Heart left ventricle (tissue), 13 donors: Measurements from ENCODE around the gene CLEC12A.

Experiments
- CTCF ChIP-seq, 12 donors: fragments of 200-600 bp; sonication (generic) in 4 of 12; IDR thresholded peaks; one replicate each; pipeline versions ENCODE4 v1.5.0 to v1.8.0; 2018 to 2022; ENCODE audit warnings: antibody characterized with exemption in 12 of 12, mild to moderate bottlenecking in 5 of 12
- POLR2A ChIP-seq, 2 donors: fragments of 450-650 bp; IDR thresholded peaks; one replicate each; pipeline ENCODE4 v1.6.1; 2017; ENCODE audit warnings: antibody characterized with exemption in 2 of 2, mild to moderate bottlenecking in 2 of 2, moderate library complexity in 2 of 2
- donor health status: ischemic (EF 13 %, LVEDD 7.1; RV severe dilation, severe dysfunction).
- donor health status: DM: no; HTN: yes; CAD: no.
- donor health status: DM: no; HTN: no; CAD: no.
- donor health status: ischemic (EF 25% LVEDD 6.9; RV normal size, moderate dysfunction).
- donor health status: ischemic (EF 25% LVEDD 5.7; RV mildly dilated, moderate dysfunction).
- donor health status: ischemic (EF 35%, LVEDD 5.7; RV mildly dilated, moderate dysfunction).
- donor health status: nonischemic (EF 11% LVEDD 7.7; RV severe dilation, severe dysfunction).
- donor health status: DM: yes; HTN: yes; CAD: no.
- donor health status: PGD.
- donor health status: ischemic (EF 29% LVEDD 5.4; RV normal size, mild dysfunction).
- donor health status: nonischemic (EF 23%, LVEDD 6.1; RV moderate dilation, normal function).

GRCh38 chr12:9960590-9960989 lies 10.6 kb upstream of the CLEC12A start:
- no peak for TF ChIP-seq CTCF (IDR thresholded peaks at IDR 0.05)
- TF ChIP-seq POLR2A (IDR thresholded peaks at IDR 0.05) = no peak
